ENCODE results near the gene NUDT14. TPM values are rescaled to one million over a fixed set of nuclear protein-coding genes. Genes with fewer than 3 reads are reported as not detected.

NUDT14 gene
- total RNA-seq, 1 experiment from 2014 or later = 30.1 TPM

DNA sequence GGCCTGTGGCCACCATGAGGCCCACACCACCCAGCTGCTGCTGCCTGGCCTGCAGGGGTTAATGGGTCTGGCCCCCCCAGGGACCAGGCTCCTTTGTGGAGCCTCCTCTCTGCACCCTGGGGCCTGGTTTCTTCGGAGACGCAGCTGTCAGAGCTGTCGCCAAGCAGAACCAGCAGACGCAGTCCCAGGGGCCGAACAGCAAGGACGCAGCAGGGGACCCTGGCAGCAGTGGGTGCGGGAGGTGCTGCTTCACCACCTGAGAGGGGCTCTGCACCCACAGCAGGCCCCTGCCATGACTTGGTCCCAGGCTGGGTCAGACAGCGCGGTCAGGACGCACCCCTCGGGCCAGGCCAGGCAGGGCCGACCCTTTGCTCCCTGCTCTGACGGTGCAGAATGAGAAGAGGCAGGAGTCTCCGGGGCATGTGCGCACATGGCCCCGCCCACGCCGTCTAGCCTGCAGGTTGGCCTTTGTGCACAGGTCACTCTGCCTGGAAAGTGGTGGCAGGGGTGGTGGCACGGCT is 43.0 kb downstream of the NUDT14 start:
- no peak for DNase-seq
- peaks cover 9% of the 10 kb centered on the region; the same call in 1 of the 2 replicates for H3K9me3 ChIP-seq (ENCODE audit: low read length)
- no peaks in the 10 kb centered on the region for H3K4me1 ChIP-seq (ENCODE audit: low read length)
- H3K27me3 ChIP-seq (ENCODE audit: low read length) = no peaks in the 10 kb centered on the region
- no peak overlapping the region for H2AFZ ChIP-seq (ENCODE audit: low read length)
- no peaks in the 10 kb centered on the region for H4K20me1 ChIP-seq (ENCODE audit: insufficient read depth, low read depth, low read length)
- H3K36me3 ChIP-seq (ENCODE audit: insufficient read depth, low read length) = no peaks in the 10 kb centered on the region
- no peak overlapping the region for H3K4me3 ChIP-seq (ENCODE audit: low read length)
- H3K4me2 ChIP-seq (ENCODE audit: low read depth, low read length, poor library complexity, severe bottlenecking) = no peak overlapping the region
- no peaks in the 10 kb centered on the region for H3K79me2 ChIP-seq (ENCODE audit: low read length)
- H3K9ac ChIP-seq (ENCODE audit: low read length) = no peak overlapping the region
- H3K9me2 ChIP-seq (replicated peaks; ENCODE audit: insufficient read depth, low read length) = no peaks in the 10 kb centered on the region
- no peak overlapping the region for H3K27ac ChIP-seq (ENCODE audit: low read length)

DNA sequence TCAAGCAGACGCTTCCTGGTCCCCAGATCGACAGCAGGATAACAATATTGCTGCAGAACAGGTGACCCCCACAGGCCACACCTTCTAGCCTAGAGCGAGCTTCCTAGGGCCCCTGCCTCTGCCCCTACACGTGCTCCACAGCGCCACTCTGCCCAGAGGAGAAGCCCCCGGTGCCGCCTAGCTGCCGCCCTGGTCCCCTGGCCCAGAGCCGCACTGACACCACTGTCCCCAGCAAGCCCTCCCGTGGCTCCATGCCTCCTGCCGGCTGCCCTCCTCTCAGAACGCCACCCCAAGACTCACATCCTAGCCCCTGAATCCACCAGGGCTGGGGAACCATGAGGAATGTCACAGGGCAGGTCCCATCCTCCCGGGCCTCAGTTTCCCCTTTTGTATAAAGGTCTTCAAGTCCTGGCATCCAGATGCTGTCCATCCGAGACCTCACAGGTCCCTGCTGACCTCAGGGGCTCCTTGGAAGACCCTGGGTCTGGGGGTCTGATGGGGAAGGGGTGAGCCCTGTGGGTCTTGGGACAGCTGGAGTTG is 43.6 kb downstream of the NUDT14 start:
- DNase-seq = no peak
- no peaks in the 10 kb centered on the region for H4K20me1 ChIP-seq (ENCODE audit: insufficient read depth, low read depth, low read length)

DNA sequence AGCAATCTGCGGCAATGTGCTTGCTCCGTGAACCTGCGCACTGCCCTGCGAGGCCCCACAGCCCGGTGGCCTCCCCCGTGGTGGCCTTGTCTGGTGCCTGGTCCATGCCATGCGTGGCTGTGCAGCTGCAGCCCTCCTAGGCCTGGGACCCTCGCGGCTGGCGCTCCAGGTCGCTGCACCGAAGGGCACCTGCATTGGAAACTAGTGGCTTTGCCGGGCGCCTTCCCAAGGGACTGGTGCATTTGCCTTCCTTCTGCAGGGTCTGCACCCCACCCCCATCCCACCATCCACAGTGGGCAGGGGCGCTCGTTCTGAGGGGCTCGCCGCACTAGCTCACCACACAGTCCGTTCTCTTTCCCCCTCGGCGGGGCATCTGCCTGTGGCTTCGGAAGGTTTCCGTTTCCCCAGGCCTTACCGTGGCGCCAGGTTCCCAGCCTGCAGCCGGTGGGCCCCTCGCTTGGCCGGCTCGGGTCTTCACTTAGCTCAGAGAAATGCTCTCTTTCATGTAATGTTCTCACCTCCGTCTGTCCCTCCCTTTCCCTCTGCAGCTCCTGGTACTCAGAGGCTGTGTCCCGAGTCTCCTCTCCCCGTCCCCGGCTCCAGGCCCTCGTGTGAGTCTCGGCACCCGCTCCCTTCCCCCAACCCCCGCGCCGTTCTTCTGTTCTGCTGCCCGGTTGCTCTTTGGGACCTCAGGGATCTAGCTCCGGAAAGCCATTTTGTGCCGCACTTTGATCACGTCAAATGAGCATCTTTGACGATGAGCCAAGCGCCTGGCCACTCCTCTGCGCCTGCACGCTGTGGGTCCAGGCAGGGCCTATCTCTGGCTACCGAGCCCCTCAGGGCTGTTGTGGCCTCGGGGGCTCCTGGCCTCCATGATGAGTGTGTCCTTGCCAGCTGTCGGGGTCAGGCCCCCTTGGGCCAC is 44.5 kb downstream of the NUDT14 start:
- no peak overlapping the region for H3K4me2 ChIP-seq (ENCODE audit: low read depth, low read length, poor library complexity, severe bottlenecking)
- no peaks in the 10 kb centered on the region for H4K20me1 ChIP-seq (ENCODE audit: insufficient read depth, low read depth, low read length)
- peaks cover 9% of the 10 kb centered on the region; the same call in 1 of the 2 replicates for H3K9me3 ChIP-seq (ENCODE audit: low read length)
- DNase-seq = no peak
- H3K79me2 ChIP-seq (ENCODE audit: low read length) = no peaks in the 10 kb centered on the region
- no peak overlapping the region for H3K9ac ChIP-seq (ENCODE audit: low read length)
- H3K36me3 ChIP-seq (ENCODE audit: insufficient read depth, low read length) = no peaks in the 10 kb centered on the region
- H2AFZ ChIP-seq (ENCODE audit: low read length) = no peak overlapping the region
- no peak overlapping the region for H3K27ac ChIP-seq (ENCODE audit: low read length)
- no peaks in the 10 kb centered on the region for H3K9me2 ChIP-seq (replicated peaks; ENCODE audit: insufficient read depth, low read length)
- no peak overlapping the region for H3K4me3 ChIP-seq (ENCODE audit: low read length)
- H3K4me1 ChIP-seq (ENCODE audit: low read length) = no peaks in the 10 kb centered on the region
- peaks cover 3% of the 10 kb centered on the region; the same call in 1 of the 2 replicates for H3K27me3 ChIP-seq (ENCODE audit: low read length)

More for the DNA sequence above, 43.6 kb downstream of the NUDT14 start:
- Histone ChIP-seq H3K9me2 (replicated peaks; ENCODE audit: insufficient read depth, low read length) (no peaks in the 10 kb centered on the region), H2AFZ (ENCODE audit: low read length) (no peak overlapping the region), H3K4me1 (ENCODE audit: low read length) (no peaks in the 10 kb centered on the region), H3K27me3 (ENCODE audit: low read length) (peaks cover 3% of the 10 kb centered on the region; the same call in 1 of the 2 replicates), H3K27ac (ENCODE audit: low read length) (no peak overlapping the region), H3K4me2 (ENCODE audit: low read depth, low read length, poor library complexity, severe bottlenecking) (no peak overlapping the region), H3K4me3 (ENCODE audit: low read length) (no peak overlapping the region), H3K9me3 (ENCODE audit: low read length) (peaks cover 9% of the 10 kb centered on the region; the same call in 1 of the 2 replicates), H3K36me3 (ENCODE audit: insufficient read depth, low read length) (no peaks in the 10 kb centered on the region), H3K9ac (ENCODE audit: low read length) (no peak overlapping the region), H3K79me2 (ENCODE audit: low read length) (no peaks in the 10 kb centered on the region)

DNA sequence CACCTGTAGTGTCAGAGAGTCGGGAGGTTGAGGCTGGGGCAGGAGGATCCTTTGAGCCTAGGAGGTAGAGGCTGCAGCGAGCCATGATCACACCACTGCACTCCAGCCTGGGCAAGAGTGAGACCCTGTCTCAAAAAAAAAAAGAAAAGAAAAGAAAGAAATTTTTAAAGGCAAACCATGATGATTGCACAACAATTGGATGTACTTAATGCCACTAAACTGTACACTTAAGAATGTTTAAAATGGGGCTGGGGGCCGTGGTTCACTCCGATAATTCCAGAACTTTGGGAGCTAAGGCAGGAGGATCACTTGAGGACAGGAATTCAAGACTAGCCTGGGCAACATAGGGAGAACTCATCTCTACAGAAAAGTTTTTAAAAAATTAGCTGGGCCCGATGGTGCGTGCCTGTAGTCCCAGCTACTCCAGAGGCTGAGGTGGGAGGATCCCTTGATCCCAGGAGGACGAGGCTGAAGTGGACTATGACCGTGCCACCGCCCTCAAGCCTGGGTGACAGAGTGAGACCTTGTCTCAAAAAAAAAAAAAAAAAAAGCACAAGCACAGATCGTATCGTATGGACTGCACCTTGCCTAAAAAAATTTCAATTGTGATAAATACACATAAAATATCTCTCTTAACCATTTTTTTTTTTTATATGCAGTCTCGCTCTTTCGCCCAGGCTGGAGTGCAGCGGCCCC is 45.3 kb downstream of the NUDT14 start:
- Histone ChIP-seq H3K9me2 (replicated peaks; ENCODE audit: insufficient read depth, low read length) (no peaks in the 10 kb centered on the region), H3K4me3 (ENCODE audit: low read length) (no peak overlapping the region), H2AFZ (ENCODE audit: low read length) (no peak overlapping the region)

DNA sequence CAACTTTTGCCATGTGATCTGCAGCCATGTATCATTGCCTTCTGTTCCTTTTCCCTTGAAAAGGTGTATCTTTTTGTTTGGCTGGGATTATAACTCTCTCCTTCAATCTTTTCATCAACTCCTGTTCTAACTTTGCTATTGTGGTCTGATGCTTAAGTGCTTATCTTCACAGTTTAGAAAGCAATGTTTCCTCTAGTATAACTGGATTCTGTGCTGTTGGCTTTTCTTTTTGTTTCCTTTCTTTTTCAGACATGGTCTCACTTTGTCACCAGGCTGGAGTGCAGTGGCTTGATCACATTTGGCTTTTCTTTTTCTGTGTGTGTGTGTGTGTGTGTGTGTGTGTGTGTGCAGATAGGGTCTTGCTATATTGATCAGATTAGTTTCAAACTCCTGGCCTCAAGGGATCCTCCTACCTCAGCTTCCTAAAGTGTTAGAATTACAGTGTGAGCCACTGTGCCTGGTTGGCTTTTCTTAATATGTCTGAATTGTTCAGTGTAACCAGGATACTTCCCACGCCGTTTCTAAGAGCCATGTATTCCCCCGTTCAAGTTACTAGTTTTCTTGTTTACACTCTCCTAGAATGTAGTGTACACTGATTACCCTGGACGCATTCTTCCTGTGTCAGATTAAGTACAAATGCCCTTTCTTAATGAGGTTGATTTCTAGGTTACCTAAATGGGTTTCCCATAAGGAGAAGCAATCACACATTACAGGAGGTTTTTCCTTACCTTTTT is 48.0 kb downstream of the NUDT14 start:
- Histone ChIP-seq H3K9ac (ENCODE audit: low read length) (no peak overlapping the region), H3K4me1 (ENCODE audit: low read length) (no peaks in the 10 kb centered on the region), H3K4me3 (ENCODE audit: low read length) (no peak overlapping the region), H3K79me2 (ENCODE audit: low read length) (no peaks in the 10 kb centered on the region), H3K36me3 (ENCODE audit: insufficient read depth, low read length) (no peaks in the 10 kb centered on the region), H4K20me1 (ENCODE audit: insufficient read depth, low read depth, low read length) (no peaks in the 10 kb centered on the region), H2AFZ (ENCODE audit: low read length) (no peak overlapping the region), H3K9me3 (ENCODE audit: low read length) (no peaks in the 10 kb centered on the region), H3K27me3 (ENCODE audit: low read length) (peaks cover 7% of the 10 kb centered on the region; the same call in 1 of the 2 replicates), H3K27ac (ENCODE audit: low read length) (no peak overlapping the region), H3K4me2 (ENCODE audit: low read depth, low read length, poor library complexity, severe bottlenecking) (no peak overlapping the region), H3K9me2 (replicated peaks; ENCODE audit: insufficient read depth, low read length) (no peaks in the 10 kb centered on the region)
- no peak for DNase-seq

More for the DNA sequence above, 45.3 kb downstream of the NUDT14 start:
- peaks cover 9% of the 10 kb centered on the region; the same call in 1 of the 2 replicates for H3K9me3 ChIP-seq (ENCODE audit: low read length)
- no peaks in the 10 kb centered on the region for H3K4me1 ChIP-seq (ENCODE audit: low read length)
- no peaks in the 10 kb centered on the region for H3K79me2 ChIP-seq (ENCODE audit: low read length)
- no peak for DNase-seq
- no peaks in the 10 kb centered on the region for H3K36me3 ChIP-seq (ENCODE audit: insufficient read depth, low read length)
- no peak overlapping the region for H3K9ac ChIP-seq (ENCODE audit: low read length)
- H4K20me1 ChIP-seq (ENCODE audit: insufficient read depth, low read depth, low read length) = no peaks in the 10 kb centered on the region
- peaks cover 3% of the 10 kb centered on the region; the same call in 1 of the 2 replicates for H3K27me3 ChIP-seq (ENCODE audit: low read length)
- H3K27ac ChIP-seq (ENCODE audit: low read length) = no peak overlapping the region
- H3K4me2 ChIP-seq (ENCODE audit: low read depth, low read length, poor library complexity, severe bottlenecking) = no peak overlapping the region

DNA sequence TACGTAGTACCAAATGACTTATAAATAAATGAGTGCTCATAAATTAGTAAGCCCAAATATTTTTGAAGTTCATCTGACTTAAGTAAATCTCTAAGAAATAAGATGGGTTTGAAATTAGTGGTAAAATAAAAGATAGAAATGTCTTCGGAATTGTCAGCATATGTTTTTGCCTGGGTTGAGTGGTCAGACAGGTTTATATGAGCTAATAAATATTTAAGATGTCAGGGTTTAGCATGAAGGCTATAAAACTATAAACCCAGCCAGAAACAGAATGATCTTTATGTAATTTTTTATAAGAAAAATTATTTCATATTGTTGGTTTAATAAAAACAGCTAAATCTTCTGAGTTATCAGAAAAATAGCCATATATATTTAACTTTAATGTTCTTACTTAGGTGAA is 49.9 kb downstream of the NUDT14 start:
- Histone ChIP-seq H3K4me2 (ENCODE audit: low read depth, low read length, poor library complexity, severe bottlenecking) (no peak overlapping the region), H3K27ac (ENCODE audit: low read length) (no peak overlapping the region), H3K9me2 (replicated peaks; ENCODE audit: insufficient read depth, low read length) (no peaks in the 10 kb centered on the region), H3K79me2 (ENCODE audit: low read length) (no peaks in the 10 kb centered on the region), H3K36me3 (ENCODE audit: insufficient read depth, low read length) (no peaks in the 10 kb centered on the region), H3K27me3 (ENCODE audit: low read length) (peaks cover 7% of the 10 kb centered on the region; the same call in 1 of the 2 replicates), H3K4me3 (ENCODE audit: low read length) (no peak overlapping the region), H4K20me1 (ENCODE audit: insufficient read depth, low read depth, low read length) (no peaks in the 10 kb centered on the region), H3K9ac (ENCODE audit: low read length) (no peak overlapping the region), H3K9me3 (ENCODE audit: low read length) (no peaks in the 10 kb centered on the region), H3K4me1 (ENCODE audit: low read length) (no peaks in the 10 kb centered on the region), H2AFZ (ENCODE audit: low read length) (no peak overlapping the region)
- DNase-seq = no peak

DNA sequence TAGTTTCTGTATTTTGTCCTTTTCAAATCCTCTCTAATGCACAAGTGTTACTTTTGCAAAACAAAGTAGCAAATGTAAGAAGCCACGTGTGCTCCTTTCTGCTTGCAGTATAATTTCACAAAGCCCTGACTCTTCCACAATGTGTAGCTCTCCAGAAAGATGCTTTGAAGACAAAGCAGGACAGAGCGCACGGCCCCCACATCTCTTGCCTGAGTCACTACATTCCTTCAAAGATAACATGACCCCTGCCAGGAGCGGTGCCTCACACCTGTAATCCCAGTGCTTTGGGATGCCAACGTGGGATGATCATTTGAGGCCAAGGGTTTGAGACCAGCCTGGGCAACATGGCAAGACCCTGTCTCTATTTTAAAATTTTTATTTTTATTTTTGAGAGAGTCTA is 53.1 kb downstream of the NUDT14 start:
- H3K27me3 ChIP-seq (ENCODE audit: low read length) = peaks cover 7% of the 10 kb centered on the region; the same call in 1 of the 2 replicates
- H3K9me2 ChIP-seq (replicated peaks; ENCODE audit: insufficient read depth, low read length) = no peaks in the 10 kb centered on the region
- no peaks in the 10 kb centered on the region for H3K4me1 ChIP-seq (ENCODE audit: low read length)
- DNase-seq = no peak
- no peak overlapping the region for H3K4me3 ChIP-seq (ENCODE audit: low read length)
- no peak overlapping the region for H3K27ac ChIP-seq (ENCODE audit: low read length)
- no peak overlapping the region for H3K9ac ChIP-seq (ENCODE audit: low read length)
- H3K9me3 ChIP-seq (ENCODE audit: low read length) = no peaks in the 10 kb centered on the region
- H3K36me3 ChIP-seq (ENCODE audit: insufficient read depth, low read length) = no peaks in the 10 kb centered on the region
- no peaks in the 10 kb centered on the region for H3K79me2 ChIP-seq (ENCODE audit: low read length)
- H3K4me2 ChIP-seq (ENCODE audit: low read depth, low read length, poor library complexity, severe bottlenecking) = no peak overlapping the region
- no peak overlapping the region for H2AFZ ChIP-seq (ENCODE audit: low read length)
- H4K20me1 ChIP-seq (ENCODE audit: insufficient read depth, low read depth, low read length) = no peaks in the 10 kb centered on the region

Data from Karpas-422 (cell line).